HUDEP-2 (cell line): Measurements from ENCODE around the gene APCS.

Experiments used
- DNase-seq, 76 experiments: peaks; one replicate each; lab custom pipeline; 2025; ENCODE audit not compliant: unreplicated experiment in 76 of 76; lab: John Stamatoyannopoulos, UW

Gene APCS, protein sequence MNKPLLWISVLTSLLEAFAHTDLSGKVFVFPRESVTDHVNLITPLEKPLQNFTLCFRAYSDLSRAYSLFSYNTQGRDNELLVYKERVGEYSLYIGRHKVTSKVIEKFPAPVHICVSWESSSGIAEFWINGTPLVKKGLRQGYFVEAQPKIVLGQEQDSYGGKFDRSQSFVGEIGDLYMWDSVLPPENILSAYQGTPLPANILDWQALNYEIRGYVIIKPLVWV

DNA sequence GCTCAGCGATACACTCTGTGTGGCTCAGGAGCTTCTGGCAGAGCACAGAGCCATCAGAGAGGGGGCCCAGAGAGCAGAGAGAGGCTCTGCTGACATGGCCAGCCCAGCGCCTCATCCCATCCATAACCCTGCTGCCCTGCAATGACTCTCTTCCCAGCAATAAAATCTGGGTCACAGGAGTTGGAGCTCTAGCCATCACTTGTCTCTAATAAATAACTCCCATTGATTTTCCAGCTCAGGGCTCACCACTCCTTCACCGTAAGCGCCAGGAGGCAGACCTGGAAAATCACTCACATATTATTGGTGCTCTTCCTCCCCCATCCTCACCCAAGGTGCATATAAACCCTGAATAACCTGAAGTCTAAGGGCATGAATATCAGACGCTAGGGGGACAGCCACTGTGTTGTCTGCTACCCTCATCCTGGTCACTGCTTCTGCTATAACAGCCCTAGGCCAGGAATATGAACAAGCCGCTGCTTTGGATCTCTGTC is at the start of gene APCS:
Gene APCS (plus strand): TSS at position 366 of the 491 bp plus-strand sequence. CDS start 96 bp downstream, at position 462.
- DNase-seq: no peak

GRCh38 chr1:159548126-159548525 is 39.5 kb upstream of the APCS start:
- DNase-seq: no peak

DNA sequence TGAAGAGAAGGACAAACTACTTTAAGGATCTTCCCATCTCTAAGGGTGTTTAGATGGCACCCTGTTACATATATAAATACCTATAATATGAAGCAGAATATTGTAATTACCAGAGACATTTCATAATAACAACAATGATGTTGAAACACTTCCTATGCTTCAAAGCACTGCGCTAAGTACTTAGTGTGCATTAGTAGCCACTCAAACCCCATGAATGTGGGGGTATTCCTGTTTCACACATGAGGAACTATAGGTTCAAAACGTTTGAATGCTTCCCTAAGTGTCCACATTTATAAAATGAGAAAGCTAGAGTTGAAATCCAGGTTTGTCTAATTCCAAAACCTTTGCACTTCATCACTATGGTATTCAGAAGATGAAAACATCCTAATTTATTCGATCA is 33.4 kb upstream of the APCS start:
- no peak for DNase-seq

GRCh38 chr1:159554696-159555095 is 32.9 kb upstream of the APCS start:
- DNase-seq: no peak

DNA sequence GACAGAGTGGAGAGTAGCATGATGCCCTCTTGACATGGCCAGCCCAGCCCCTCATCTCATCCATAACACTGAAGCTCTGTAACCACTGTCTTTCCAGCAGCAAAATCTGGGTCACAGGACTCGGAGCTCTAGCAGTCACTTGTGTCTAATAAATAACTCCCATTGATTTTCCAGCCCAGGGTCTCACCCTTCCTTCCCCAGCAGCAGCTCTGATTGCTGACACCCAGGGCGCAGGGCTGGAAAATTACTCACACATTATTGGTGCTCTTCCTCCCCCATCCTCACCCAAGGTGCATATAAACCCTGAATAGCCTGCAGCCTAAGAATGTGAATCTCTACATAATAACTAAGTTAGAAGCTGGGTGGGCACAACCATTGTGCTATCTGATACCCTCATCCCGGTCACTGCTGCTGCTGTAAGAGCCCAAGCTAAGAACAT is 30.7 kb upstream of the APCS start:
- DNase-seq: no peak

DNA sequence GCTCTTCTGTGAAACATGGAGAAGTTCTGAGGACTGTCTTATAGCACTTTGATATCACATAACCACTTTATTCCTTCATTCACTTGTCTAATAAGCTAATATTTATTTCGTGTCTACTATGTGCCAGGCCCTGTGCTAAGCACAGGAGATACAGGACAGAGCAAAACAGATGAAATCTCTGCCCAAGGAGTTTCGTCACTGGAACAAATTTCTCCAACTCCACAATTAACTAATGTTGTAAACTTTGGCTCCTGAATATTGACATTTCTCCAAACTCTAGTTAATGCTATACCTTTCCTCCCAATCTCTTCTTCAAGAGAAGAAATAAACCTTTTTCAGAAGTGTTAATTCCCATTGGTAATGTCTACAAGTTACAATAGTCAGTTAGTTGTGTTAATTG is 27.0 kb upstream of the APCS start:
- DNase-seq: no peak

- DNase-seq: no peak
These were observed 26.1 kb upstream of the APCS start for GRCh38 chr1:159561497-159561896.

GRCh38 chr1:159562680-159563079 is 24.9 kb upstream of the APCS start:
- DNase-seq: no peak

DNA sequence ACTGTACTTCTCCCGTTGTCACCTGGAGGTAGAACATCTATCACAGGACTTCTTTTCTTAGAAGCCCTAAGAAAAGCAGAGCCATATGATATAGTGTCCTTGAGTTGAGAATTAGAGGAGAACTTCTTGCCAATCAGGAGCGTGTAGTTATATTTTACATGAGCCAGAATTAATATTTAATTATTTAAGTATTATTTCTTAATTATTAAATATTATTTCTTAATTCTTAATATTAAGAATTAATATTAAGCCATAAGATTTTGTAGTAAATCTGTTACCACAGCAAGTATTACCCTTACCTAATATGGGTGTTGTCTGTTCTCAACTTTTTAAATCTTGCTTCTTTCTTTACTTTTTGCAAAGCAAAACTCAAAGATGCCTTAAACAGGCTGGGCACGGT is 10.2 kb upstream of the APCS start:
- DNase-seq: no peak

- no peak for DNase-seq
These were observed 7.3 kb upstream of the APCS start for GRCh38 chr1:159580340-159580739.

DNA sequence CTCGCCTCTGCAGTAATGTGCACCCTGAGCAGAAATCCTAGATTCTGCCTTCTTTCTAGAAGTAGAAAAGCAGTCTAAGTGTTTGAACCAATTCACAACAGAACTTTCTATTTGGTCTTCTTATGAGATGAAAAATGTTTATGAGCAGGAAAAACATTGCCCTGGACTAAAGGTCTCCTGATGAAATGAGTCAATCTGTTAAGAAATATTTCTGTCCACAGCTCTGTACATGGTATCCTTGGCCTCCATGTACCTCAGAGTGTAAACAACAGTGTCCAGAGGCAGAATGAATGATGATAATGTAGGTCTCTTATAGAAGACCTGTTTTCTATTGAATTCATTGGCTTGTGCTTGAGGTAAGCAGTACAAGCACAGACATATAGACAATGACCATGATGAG is 6.2 kb upstream of the APCS start:
- no peak for DNase-seq

GRCh38 chr1:159584536-159584935 is 3.1 kb upstream of the APCS start:
- no peak for DNase-seq

GRCh38 chr1:159591981-159592380 is 4.4 kb downstream of the APCS start:
- no peak for DNase-seq

- no peak for DNase-seq
These were observed 7.2 kb downstream of the APCS start for GRCh38 chr1:159594625-159595405.

DNA sequence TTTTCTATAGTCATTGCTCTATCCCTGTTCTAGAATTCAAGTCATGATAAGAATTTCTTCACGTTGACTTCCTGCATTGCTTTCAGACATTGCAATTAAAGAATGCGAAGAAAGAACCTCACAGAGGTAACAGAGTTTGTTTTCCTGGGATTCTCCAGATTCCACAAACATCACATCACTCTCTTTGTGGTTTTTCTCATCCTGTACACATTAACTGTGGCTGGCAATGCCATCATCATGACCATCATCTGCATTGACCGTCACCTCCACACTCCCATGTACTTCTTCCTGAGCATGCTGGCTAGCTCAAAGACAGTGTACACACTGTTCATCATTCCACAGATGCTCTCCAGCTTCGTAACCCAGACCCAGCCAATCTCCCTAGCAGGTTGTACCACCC is 10.6 kb downstream of the APCS start:
- no peak for DNase-seq

DNA sequence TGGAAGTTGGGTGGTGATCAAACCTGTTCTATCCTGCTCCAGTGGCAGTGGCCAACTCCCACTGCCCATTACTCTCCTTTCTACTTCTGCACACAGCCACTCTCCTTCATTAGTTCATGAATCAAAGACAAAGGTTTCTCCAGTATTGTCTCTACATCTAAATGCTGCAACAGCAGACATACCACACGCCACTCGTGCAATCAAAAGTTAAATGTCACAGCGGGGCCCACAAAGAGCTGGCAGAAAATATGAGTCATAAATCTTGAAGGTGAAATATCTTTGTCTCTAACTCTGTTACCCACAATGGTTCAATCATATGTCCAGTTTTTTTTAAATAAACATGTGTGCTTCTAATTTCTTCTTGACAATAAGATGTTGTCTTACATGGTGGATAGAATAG is 13.3 kb downstream of the APCS start:
- no peak for DNase-seq

DNA sequence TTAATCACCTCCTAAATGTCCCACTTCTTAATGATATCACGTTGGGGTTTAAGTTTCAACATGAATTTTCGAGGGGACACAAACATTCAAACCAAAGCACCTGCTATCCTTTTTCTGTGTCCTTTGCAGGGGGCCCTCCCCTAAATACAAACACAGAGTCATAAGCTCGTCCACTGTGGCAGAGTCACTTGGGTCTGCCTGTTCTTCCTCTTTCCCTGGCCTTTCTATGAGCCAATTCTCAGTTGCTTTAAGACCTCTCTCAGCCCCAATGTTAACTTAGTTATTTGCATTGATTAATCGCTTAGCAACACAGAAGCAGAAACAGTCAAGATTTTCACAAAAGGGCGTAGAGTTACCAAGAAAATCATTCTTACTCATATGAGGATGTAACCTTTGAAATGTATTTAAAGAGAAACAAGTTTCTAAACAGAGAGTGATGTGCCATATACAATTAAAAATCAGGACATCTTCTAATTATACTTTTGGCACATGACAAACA is 14.9 kb downstream of the APCS start:
- DNase-seq: no peak

DNA sequence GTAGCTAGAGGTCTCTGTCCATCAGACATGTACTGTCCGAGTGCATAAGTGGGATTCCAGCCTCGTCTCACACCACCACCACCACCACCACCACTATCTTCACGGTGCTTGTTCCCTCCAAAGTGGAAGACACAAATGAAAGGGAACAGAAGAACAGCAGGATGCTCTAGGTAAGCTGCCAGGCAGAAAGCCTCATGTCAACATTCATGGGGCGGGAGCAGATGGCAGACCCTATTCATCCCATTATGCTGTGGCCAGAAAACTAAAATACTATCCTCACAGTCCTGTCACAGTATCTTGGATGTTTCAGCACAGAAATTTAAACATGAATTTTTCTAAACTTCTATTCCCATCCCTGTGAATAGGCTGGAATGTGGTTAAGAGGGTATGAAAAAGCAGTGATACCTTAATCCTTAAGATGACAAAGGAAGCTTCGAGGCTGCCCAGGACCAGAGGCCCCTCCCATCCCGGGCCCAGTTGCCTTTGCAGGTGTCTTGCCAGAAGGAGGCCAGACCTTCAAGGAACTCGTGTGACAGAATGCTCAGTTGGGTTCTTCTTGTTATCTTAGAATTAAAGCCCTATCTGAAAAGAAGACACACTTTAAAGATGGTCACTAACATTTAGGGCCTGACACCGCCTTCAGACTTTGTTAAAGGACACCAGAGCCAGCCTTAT is 24.7 kb downstream of the APCS start:
- no peak for DNase-seq

- DNase-seq: no peak
These were observed 45.3 kb downstream of the APCS start for GRCh38 chr1:159632922-159633321.
